Osteocyte (in vitro differentiated cells): Measurements from ENCODE around the gene PPP2R2D. TPM values are rescaled to one million over a fixed set of nuclear protein-coding genes. Genes with fewer than 3 reads are reported as not detected.

Source experiments
- DNase-seq: peaks from one replicate; pipeline ENCODE4 v3.0.0; 2021; ENCODE audit warnings: mixed read lengths; ENCODE audit not compliant: unreplicated experiment; ENCODE audit errors: extremely low spot score
- H3K27ac Mint-ChIP-seq: one replicate; pipeline ENCODE4 v1.8.0; 2021; ENCODE audit warnings: mild to moderate bottlenecking, mixed read lengths; ENCODE audit not compliant: unreplicated experiment
- H3K27me3 Mint-ChIP-seq: one replicate; pipeline ENCODE4 v1.8.0; 2021; ENCODE audit warnings: mixed read lengths; ENCODE audit not compliant: unreplicated experiment
- H3K36me3 Mint-ChIP-seq: one replicate; pipeline ENCODE4 v1.8.0; 2021; ENCODE audit warnings: mixed read lengths; ENCODE audit not compliant: unreplicated experiment
- H3K4me1 Mint-ChIP-seq: one replicate; pipeline ENCODE4 v1.8.0; 2021; ENCODE audit warnings: mixed read lengths; ENCODE audit not compliant: unreplicated experiment
- H3K4me3 Mint-ChIP-seq: one replicate; pipeline ENCODE4 v1.8.0; 2021; ENCODE audit warnings: mild to moderate bottlenecking, moderate library complexity, mixed read lengths; ENCODE audit not compliant: unreplicated experiment
- H3K9me3 Mint-ChIP-seq: one replicate; pipeline ENCODE4 v1.8.0; 2021; ENCODE audit warnings: mixed read lengths; ENCODE audit not compliant: unreplicated experiment
- CTCF ChIP-seq: fragments of 200-600 bp; sonication (generic); IDR thresholded peaks from 2 replicates; pipeline ENCODE4 v1.5.0; 2021; ENCODE audit warnings: antibody characterized with exemption, mild to moderate bottlenecking, moderate library complexity
- total RNA-seq: library from RNA; stranded (reverse); gene quantifications from 2 replicates; pipeline ENCODE4 v1.2.1, GENCODE V29; 2021

PPP2R2D gene
- total RNA-seq, 1 donor from 2014 or later = 28.9 TPM

GRCh38 chr10:131899695-131900349, 986 bp upstream of the PPP2R2D start:
- peaks cover 26% of the 10 kb centered on the region for H3K27me3 Mint-ChIP-seq
- no peaks in the 10 kb centered on the region for H3K36me3 Mint-ChIP-seq
- H3K4me1 Mint-ChIP-seq = peaks cover 22% of the 10 kb centered on the region
- H3K27ac Mint-ChIP-seq = no peak overlapping the region
- DNase-seq = no peak
- TF ChIP-seq CTCF = peak; percentile 7
- H3K4me3 Mint-ChIP-seq = peak overlapping the region; percentile 83
- H3K9me3 Mint-ChIP-seq = no peaks in the 10 kb centered on the region

- peaks cover 26% of the 10 kb centered on the region for H3K4me1 Mint-ChIP-seq
- DNase-seq = no peak
- peaks cover 17% of the 10 kb centered on the region for H3K27me3 Mint-ChIP-seq
- H3K36me3 Mint-ChIP-seq = peaks cover 2% of the 10 kb centered on the region
- no peak for TF ChIP-seq CTCF
- H3K27ac Mint-ChIP-seq = peak overlapping the region; percentile 75
- no peaks in the 10 kb centered on the region for H3K9me3 Mint-ChIP-seq
- H3K4me3 Mint-ChIP-seq = peak overlapping the region; percentile 83
Measured at GRCh38 chr10:131901181-131901829, 497 bp downstream of the PPP2R2D start.

GRCh38 chr10:131902211-131902610, 1.4 kb downstream of the PPP2R2D start:
- Mint-ChIP-seq H3K27me3 (peaks cover 15% of the 10 kb centered on the region), H3K4me1 (peaks cover 27% of the 10 kb centered on the region), H3K9me3 (no peaks in the 10 kb centered on the region), H3K27ac (peak overlapping the region; percentile 75), H3K4me3 (peak overlapping the region; percentile 83), H3K36me3 (peaks cover 4% of the 10 kb centered on the region)
- DNase-seq = no peak
- no peak for TF ChIP-seq CTCF

GRCh38 chr10:131902691-131903090, 1.9 kb downstream of the PPP2R2D start:
- DNase-seq = no peak
- Mint-ChIP-seq H3K4me3 (peak overlapping the region; percentile 83), H3K36me3 (peaks cover 4% of the 10 kb centered on the region), H3K9me3 (no peaks in the 10 kb centered on the region), H3K27ac (no peak overlapping the region), H3K27me3 (peaks cover 13% of the 10 kb centered on the region), H3K4me1 (peaks cover 27% of the 10 kb centered on the region)
- TF ChIP-seq CTCF = no peak

GRCh38 chr10:131905267-131905571, 4.4 kb downstream of the PPP2R2D start:
- no peak for DNase-seq
- no peak for TF ChIP-seq CTCF
- H3K27ac Mint-ChIP-seq = no peak overlapping the region
- H3K27me3 Mint-ChIP-seq = no peaks in the 10 kb centered on the region
- H3K4me1 Mint-ChIP-seq = peaks cover 36% of the 10 kb centered on the region
- no peaks in the 10 kb centered on the region for H3K9me3 Mint-ChIP-seq
- H3K4me3 Mint-ChIP-seq = no peak overlapping the region
- peaks cover 7% of the 10 kb centered on the region for H3K36me3 Mint-ChIP-seq
